NCI-H2107 treated with DMSO at 0.1 percent for 48 hours (cell line): ENCODE results near the gene PCYOX1L.

Experiments
- DNase-seq: peaks from one replicate; lab custom pipeline; 2025; ENCODE audit not compliant: unreplicated experiment; lab: John Stamatoyannopoulos, UW

PCYOX1L gene

DNA sequence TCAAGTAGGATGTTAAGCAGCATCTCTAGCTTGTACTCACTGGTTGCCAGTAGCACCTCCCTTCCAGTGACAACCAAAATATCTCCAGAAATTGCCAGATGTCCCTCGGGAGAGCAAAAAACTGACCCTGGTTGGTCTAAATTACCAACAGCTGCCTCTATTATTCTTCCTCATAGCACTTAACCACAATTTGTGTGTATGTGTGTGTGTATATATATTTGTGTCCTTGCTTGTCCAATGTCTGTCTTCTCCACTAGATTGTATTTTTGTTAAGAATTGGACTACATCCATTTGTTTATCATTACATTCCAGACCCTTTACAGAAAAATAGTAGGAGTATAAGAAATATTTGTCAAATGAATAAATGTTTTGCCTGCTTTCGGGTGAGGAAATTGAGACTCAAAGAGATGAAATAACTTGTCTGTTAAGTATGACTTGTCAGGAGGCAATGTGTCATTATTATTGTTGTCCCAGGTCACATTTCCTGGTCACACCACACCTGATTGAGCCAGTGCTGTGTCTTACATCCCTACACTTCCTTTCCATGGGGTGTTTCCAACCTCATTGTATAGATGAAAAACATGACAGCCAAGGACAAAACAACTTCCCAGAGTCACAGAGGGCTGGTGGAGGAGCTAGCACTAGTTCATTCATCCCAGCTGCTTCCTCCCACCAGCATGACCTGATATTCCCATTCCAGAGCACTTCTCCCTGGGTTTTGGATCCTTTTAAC is 24.0 kb upstream of the PCYOX1L start:
- no peak for DNase-seq

DNA sequence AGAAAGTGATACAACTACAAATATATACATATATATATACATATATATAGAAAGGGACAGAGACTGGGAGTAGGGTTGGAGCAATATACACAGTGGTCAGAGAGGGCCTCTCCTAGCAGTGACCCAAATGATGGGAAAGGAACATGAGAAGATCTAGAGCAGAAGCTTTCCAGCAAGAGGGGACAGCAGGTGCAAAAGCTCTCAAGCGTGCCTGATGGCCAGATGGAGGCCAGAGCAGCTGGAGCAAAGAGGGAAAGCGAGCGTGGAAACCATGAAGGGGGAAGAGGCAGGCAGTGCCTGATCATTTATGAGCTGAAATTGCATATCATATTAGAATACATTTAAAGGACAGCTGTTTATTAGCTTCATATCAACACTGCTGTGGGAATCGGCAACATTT is 20.1 kb upstream of the PCYOX1L start:
- peak; percentile 54 for DNase-seq

GRCh38 chr5:149338364-149338763 is 19.5 kb upstream of the PCYOX1L start:
- DNase-seq = no peak

DNA sequence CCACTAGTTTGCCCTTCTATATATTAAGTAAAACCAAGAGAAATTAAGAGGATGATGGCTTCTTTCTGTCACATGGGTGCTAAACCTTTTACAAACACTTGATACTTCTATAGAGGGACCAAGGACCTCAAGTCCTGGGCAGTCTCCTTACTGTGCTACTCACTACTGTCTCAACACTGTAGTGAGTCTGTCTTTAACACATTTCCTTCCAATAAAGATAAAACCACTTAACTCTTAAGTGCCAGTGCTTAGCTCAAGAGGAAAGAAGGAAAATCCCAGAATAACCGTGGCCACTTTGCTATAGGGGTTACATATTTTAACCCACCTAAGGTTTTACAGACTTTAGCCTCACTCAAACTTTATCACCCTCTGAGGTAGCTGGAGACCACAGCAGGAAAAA is 16.9 kb upstream of the PCYOX1L start:
- no peak for DNase-seq

DNA sequence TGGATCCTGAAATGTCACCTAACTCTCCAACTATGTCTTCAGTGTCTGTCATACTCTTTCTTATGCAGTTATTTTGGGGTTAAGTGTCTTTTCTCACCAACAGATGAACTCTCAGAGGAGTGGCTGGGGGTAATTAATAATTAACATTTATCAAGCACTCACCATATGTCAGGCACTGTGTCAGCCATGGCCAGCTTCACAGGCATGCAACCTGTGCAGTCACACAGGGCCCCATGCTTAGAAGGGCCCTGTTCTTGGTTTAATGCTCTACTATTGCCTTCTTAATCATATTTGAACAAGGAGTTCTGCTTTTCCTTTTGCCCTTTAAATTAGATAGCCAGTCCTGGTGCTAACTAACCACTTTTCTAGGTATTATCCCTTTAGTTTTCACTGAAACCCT is 16.0 kb upstream of the PCYOX1L start:
- DNase-seq = no peak

GRCh38 chr5:149344151-149344550 is 13.7 kb upstream of the PCYOX1L start:
- DNase-seq = no peak

DNA sequence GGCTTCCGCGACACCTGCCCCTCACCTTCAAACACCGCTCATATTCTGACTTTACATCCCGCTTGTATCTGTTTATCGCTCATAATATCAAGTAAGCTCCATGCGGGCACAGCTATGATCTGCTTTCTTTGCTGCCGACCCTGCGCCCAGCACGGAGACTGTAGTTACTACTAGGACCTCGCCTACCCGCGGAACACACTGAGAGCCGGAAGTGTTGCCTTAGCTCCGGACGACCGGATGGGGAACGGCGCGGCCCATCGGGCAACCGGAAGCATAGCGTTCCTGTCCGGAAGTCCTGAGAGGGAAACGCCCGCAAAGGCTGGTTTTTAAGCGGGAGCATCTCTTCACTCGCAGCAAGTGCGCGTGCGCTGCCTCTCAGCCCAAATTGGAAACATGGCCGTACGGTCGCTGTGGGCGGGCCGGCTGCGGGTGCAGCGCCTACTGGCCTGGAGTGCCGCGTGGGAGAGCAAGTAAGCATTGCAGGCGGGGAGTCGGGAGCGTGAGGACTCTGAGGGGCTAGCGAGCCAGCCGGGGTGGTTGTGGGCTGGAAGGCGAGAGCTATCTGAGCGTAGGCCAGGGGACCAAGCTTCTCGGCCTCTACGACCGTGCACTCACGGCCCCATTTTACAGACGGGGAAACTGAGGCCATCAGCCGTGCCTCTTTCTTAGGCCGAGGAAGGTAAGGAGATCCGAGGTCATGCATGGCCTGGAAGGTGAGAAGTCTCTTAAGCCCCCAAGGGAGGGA is 12.5 kb upstream of the PCYOX1L start, which contains the start of gene GRPEL2:
TSS of gene GRPEL2 (plus strand) at position 353 of the 745 bp plus-strand sequence. CDS start at position 394, 41 bp downstream.
- peak; percentile 86 for DNase-seq

DNA sequence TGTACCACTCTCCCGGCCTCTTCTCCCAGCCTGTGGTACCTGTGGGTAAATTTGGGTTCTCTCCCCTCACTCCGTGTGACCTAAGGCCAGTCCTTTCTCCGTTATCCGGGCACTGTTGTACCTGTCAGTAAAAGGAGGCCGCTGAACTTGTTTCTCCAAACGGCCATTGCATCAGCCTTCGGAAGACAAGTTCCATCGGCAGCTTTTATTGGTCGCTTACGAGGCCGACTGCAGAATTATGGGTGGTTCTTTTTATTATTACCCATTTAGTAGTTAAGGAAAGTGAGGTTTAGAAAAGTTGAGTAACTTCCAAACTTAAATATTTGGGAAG is 12.0 kb upstream of the PCYOX1L start:
- no peak for DNase-seq

- DNase-seq = no peak
These were observed 9.3 kb upstream of the PCYOX1L start for GRCh38 chr5:149348518-149348917.

DNA sequence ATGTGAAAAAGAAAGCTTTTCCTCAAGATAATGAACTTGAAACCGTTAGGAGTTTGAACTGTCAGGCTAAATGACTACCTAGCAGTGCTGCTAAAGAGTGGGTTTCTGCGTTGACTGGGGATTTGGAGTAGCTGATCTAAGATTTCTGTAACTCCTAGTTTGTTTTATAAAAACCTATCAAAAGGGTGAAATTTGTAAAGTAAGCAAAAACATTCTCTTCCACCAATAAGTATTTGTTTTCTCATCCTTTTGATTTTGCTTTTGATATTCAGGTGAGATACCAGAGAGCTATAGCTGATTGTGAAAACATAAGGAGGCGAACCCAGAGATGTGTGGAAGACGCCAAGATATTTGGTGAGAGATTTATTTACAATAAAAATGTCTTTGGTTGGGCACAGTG is 8.5 kb upstream of the PCYOX1L start:
- DNase-seq = no peak

DNA sequence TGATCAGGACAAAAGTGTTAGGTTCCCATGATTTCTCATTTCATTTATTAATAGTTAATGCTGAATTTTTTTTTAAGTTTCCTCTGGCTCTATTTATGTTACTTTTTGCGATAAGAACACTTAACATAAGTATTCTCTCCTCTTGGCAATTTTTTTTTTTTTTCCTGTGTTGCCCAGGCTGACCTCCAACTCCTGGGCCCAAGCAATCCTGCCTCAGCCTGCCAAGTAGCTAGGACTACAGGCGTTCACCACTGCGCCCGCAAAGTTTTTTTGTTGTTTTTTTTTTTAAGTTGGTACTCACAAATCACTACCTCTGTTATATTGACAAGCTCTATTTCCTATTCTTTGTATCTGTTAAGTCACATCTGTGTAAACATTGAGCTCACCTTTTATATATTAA is 5.7 kb upstream of the PCYOX1L start:
- no peak for DNase-seq

DNA sequence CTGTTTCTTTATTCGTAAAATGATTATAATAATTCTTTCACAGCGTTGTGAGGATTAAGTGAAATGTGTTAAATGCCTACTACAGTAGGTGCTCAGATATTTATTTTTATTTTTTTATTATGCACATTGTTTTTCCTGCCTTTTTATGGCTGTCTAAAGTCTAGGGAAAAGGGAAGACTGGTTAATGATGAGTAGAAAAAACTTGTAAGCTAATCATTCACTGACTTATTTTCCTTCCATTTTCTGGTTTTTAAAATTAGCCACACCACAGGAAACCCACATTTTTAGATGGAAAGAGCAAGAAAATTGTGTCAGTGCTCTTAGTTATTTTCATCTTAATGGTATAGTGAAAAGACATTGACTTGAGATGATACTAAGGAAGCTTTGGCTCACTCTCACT is 3.9 kb upstream of the PCYOX1L start:
- DNase-seq = no peak

DNA sequence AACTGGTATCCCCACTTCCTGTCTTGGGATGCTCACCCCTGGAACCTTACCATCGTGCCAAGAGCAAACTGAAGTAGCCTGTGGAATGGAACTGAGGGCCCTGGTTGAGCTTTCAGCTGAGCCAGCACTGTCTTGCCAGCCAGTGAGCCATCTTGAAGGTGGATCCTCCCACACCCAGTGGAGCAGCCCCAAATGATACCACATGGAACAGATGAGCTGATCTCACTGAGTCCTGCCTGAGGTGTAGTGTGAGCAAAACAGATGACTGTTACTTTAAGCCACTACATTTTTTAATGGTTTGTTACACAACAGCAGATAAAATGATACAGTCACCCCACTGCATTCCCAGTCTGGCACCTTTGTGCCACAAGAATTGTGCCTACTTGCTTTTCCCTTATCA is 2.2 kb upstream of the PCYOX1L start:
- no peak for DNase-seq

GRCh38 chr5:149356391-149356790 is 1.5 kb upstream of the PCYOX1L start:
- no peak for DNase-seq

DNA sequence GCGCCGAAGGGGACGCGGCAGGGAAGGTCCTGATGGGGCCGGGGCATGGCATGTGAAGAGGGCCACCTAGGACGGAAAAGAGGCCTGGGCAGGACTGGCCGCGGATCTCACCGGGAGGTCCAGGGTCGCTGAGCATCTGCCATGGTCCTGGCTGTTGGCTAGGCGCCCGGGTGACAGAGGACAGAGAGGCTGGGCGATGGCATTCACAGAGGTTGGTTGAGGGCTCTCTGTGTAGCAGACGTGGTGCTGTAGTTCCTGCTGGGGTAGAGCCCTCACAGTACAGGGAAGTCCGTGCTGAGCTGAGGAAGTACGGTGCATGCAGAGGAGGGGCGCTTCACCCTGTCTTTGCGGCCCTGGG is 427 bp downstream of the PCYOX1L start:
- no peak for DNase-seq

DNA sequence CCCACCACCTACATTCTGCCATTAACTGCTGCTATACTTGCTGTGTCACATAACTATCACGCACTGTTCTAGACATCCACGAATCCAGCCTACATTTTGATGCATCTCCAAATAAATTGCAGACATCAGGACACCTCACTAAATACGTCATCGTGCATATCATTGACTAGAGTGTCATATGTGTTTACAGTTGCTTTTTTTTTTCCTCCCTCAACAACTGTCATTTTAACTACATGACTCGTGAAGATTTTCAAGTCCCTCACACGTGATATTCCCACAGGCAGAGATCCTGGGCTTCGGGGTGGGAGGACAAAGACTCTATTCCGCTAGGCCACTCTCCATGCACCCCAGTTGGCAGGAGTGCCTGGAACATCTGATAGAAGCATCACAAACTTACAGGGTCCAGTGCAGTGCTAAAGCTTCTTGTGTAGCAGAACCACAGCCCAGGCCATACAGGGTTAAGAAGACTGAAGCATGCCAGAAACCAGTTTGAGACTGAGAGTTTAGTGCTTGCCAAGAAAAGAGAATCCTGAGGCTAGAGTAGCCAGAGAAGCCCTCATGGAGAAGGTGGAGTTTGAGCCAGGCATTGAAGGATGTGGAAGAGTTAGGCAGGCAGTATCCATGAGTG is 1.1 kb downstream of the PCYOX1L start:
- no peak for DNase-seq

GRCh38 chr5:149360272-149360671 is 2.4 kb downstream of the PCYOX1L start:
- no peak for DNase-seq

- no peak for DNase-seq
These were observed 4.7 kb downstream of the PCYOX1L start for GRCh38 chr5:149362541-149362940.

DNA sequence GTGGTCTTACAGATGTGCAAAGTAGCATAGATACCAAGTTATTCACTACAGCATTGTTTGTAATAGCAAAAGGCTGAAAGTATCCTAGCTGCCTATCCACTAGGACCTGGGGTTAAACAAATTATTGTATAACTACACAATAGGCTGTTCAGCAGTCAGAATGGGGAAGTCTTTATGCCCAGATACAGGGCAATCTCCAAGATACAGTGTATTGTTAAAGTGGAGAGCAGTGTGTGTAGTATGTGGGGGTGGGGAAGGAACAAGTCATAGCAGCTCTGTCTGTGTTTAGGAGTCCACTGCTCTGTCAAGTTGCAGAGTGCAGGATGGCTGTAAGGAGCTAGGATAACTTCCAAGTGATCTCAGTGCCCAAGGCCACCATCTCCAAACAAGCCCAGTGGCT is 5.5 kb downstream of the PCYOX1L start:
- no peak for DNase-seq

DNA sequence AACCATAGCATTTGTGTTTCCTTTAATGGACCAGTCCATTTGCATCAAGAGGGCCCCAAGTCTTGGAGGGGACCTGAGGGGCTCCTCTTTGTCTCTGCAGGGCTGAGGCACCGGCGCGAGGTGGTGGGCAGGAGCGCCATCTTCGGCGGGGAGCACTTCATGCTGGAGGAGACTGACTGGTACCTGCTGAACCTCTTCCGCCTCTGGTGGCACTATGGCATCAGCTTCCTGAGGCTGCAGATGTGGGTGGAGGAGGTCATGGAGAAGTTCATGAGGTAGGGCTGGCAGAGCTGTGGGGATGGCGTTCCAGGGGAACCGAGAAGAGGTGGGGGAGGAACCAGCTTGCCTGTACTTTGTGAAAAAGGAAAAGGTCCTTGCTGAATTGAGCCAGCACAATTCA is 6.1 kb downstream of the PCYOX1L start:
- no peak for DNase-seq

DNA sequence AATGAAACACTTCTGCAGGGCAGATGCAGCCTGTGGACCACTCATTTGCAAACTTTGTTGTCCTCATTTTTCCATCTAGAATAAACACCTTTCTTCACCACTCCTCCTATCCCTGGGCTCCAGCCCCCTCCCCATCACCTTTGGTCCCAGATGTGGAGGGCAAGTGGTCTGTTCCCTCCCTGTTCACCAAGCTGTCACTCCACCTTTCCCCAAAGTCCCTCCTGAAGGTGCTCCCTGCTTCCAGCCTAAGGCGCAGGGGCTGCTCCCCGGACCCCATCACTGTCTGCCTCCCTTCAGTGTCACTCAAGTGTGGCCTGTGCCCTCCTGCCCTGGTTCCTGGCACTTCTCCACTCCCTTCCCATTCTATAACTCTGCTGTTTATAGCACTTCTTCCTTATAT is 6.9 kb downstream of the PCYOX1L start:
- DNase-seq = no peak

GRCh38 chr5:149365418-149365817 is 7.6 kb downstream of the PCYOX1L start:
- DNase-seq = no peak
